Measurements from ENCODE around the gene MBOAT2.

MBOAT2 gene

DNA sequence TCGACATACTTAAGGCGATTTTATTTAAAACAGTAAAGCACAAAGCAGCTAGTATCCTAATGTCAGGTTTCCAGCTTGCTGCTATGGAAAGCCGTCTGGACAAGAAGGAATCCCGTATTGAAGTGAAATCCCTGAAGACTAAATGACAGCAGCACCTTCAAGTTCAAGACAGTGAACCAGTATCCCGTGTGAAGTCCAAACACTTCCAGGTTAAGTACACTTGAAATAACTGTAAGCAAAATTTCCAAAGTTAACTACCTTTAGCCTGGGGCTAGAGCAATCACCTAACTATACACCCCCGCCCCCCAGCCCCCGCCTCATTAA, 1.2 kb downstream of the MBOAT2 start:
- H3K27ac ChIP-seq (ENCODE audit: low read length): no peak overlapping the region
- H3K36me3 ChIP-seq (ENCODE audit: control insufficient read depth in 2 of 2, insufficient read depth in 2 of 2, low read length in 2 of 2): no peaks in the 10 kb centered on the region
- no peaks in the 10 kb centered on the region for H3K27me3 ChIP-seq (ENCODE audit: control insufficient read depth in 1 of 2, insufficient read depth in 2 of 2, low read length in 2 of 2)
- peak overlapping the region in 1 of 2 donors; percentile 76 for H3K4me3 ChIP-seq (ENCODE audit: low read length in 2 of 2)
- H3K9me3 ChIP-seq (ENCODE audit: control insufficient read depth in 2 of 2, low read length in 2 of 2): no peaks in the 10 kb centered on the region
- H3K4me1 ChIP-seq (ENCODE audit: control insufficient read depth, insufficient read depth, low read length): peaks cover 14% of the 10 kb centered on the region
- H3K9ac ChIP-seq (ENCODE audit: low read length in 2 of 2): peak overlapping the region in 1 of 2 donors; percentile 49

- Histone ChIP-seq H3K4me3 (ENCODE audit: low read length in 2 of 2) (no peak overlapping the region), H3K27me3 (ENCODE audit: control insufficient read depth in 1 of 2, insufficient read depth in 2 of 2, low read length in 2 of 2) (no peaks in the 10 kb centered on the region), H3K9me3 (ENCODE audit: control insufficient read depth in 2 of 2, low read length in 2 of 2) (no peaks in the 10 kb centered on the region), H3K9ac (ENCODE audit: low read length in 2 of 2) (no peak overlapping the region), H3K27ac (ENCODE audit: low read length) (no peak overlapping the region), H3K36me3 (ENCODE audit: control insufficient read depth in 2 of 2, insufficient read depth in 2 of 2, low read length in 2 of 2) (no peaks in the 10 kb centered on the region), H3K4me1 (ENCODE audit: control insufficient read depth, insufficient read depth, low read length) (peaks cover 14% of the 10 kb centered on the region)
Observed at GRCh38 chr2:9001778-9002177, 1.7 kb downstream of the MBOAT2 start.

GRCh38 chr2:9001229-9001628, 2.3 kb downstream of the MBOAT2 start:
- H3K36me3 ChIP-seq (ENCODE audit: control insufficient read depth in 2 of 2, insufficient read depth in 2 of 2, low read length in 2 of 2): no peaks in the 10 kb centered on the region
- no peak overlapping the region for H3K4me3 ChIP-seq (ENCODE audit: low read length in 2 of 2)
- H3K27me3 ChIP-seq (ENCODE audit: control insufficient read depth in 1 of 2, insufficient read depth in 2 of 2, low read length in 2 of 2): no peaks in the 10 kb centered on the region
- no peak overlapping the region for H3K27ac ChIP-seq (ENCODE audit: low read length)
- H3K9ac ChIP-seq (ENCODE audit: low read length in 2 of 2): no peak overlapping the region
- H3K4me1 ChIP-seq (ENCODE audit: control insufficient read depth, insufficient read depth, low read length): peaks cover 14% of the 10 kb centered on the region
- no peaks in the 10 kb centered on the region for H3K9me3 ChIP-seq (ENCODE audit: control insufficient read depth in 2 of 2, low read length in 2 of 2)

DNA sequence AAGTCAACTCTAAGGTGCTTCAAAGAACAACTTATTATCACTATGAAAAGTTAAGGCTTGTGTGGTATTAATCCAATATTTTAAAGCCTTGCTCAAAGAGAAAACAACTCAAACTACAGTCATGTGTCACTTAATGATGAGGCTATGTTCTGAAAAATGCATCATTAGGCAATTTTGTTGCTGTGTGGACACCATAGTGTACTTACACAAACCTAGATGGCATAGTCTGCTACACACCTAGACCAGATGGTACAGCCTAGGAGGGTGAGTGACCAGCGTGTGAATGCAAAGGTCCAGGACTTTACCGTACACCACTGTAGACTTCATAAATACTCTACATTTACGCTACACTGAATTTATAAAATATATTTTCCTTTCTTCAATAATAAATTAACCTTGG, 3.0 kb downstream of the MBOAT2 start:
- peaks cover 14% of the 10 kb centered on the region for H3K4me1 ChIP-seq (ENCODE audit: control insufficient read depth, insufficient read depth, low read length)
- H3K9me3 ChIP-seq (ENCODE audit: control insufficient read depth in 2 of 2, low read length in 2 of 2): no peaks in the 10 kb centered on the region
- no peaks in the 10 kb centered on the region for H3K27me3 ChIP-seq (ENCODE audit: control insufficient read depth in 1 of 2, insufficient read depth in 2 of 2, low read length in 2 of 2)
- H3K4me3 ChIP-seq (ENCODE audit: low read length in 2 of 2): no peak overlapping the region
- H3K27ac ChIP-seq (ENCODE audit: low read length): no peak overlapping the region
- H3K9ac ChIP-seq (ENCODE audit: low read length in 2 of 2): no peak overlapping the region
- no peaks in the 10 kb centered on the region for H3K36me3 ChIP-seq (ENCODE audit: control insufficient read depth in 2 of 2, insufficient read depth in 2 of 2, low read length in 2 of 2)

DNA sequence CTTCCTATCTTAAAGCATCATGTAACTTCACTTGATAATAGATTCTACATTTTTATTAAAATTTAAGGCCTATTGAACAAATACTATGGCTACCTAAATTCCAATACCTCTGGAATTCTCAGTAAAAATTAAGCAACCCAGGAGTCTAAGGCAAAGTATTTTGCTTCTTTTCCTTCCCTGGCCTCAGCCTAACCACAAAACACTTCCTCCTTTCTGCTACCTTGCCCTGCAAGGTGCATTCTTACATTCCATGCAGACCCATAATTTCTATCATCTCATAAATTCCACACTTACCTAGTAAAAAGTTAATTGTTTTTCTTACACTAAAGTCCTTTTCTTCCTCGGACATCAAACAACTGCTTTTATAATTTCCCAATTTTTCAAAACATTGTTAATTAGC, 3.7 kb downstream of the MBOAT2 start:
- no peak overlapping the region for H3K27ac ChIP-seq (ENCODE audit: low read length)
- peaks cover 14% of the 10 kb centered on the region for H3K4me1 ChIP-seq (ENCODE audit: control insufficient read depth, insufficient read depth, low read length)
- H3K36me3 ChIP-seq (ENCODE audit: control insufficient read depth in 2 of 2, insufficient read depth in 2 of 2, low read length in 2 of 2): no peaks in the 10 kb centered on the region
- H3K27me3 ChIP-seq (ENCODE audit: control insufficient read depth in 1 of 2, insufficient read depth in 2 of 2, low read length in 2 of 2): no peaks in the 10 kb centered on the region
- no peak overlapping the region for H3K9ac ChIP-seq (ENCODE audit: low read length in 2 of 2)
- H3K9me3 ChIP-seq (ENCODE audit: control insufficient read depth in 2 of 2, low read length in 2 of 2): no peaks in the 10 kb centered on the region
- H3K4me3 ChIP-seq (ENCODE audit: low read length in 2 of 2): no peak overlapping the region

GRCh38 chr2:8999102-8999446, 4.4 kb downstream of the MBOAT2 start:
- Histone ChIP-seq H3K36me3 (ENCODE audit: control insufficient read depth in 2 of 2, insufficient read depth in 2 of 2, low read length in 2 of 2) (no peaks in the 10 kb centered on the region), H3K27ac (ENCODE audit: low read length) (no peak overlapping the region), H3K4me3 (ENCODE audit: low read length in 2 of 2) (no peak overlapping the region), H3K9me3 (ENCODE audit: control insufficient read depth in 2 of 2, low read length in 2 of 2) (no peaks in the 10 kb centered on the region), H3K27me3 (ENCODE audit: control insufficient read depth in 1 of 2, insufficient read depth in 2 of 2, low read length in 2 of 2) (no peaks in the 10 kb centered on the region), H3K4me1 (ENCODE audit: control insufficient read depth, insufficient read depth, low read length) (peaks cover 9% of the 10 kb centered on the region), H3K9ac (ENCODE audit: low read length in 2 of 2) (no peak overlapping the region)

DNA sequence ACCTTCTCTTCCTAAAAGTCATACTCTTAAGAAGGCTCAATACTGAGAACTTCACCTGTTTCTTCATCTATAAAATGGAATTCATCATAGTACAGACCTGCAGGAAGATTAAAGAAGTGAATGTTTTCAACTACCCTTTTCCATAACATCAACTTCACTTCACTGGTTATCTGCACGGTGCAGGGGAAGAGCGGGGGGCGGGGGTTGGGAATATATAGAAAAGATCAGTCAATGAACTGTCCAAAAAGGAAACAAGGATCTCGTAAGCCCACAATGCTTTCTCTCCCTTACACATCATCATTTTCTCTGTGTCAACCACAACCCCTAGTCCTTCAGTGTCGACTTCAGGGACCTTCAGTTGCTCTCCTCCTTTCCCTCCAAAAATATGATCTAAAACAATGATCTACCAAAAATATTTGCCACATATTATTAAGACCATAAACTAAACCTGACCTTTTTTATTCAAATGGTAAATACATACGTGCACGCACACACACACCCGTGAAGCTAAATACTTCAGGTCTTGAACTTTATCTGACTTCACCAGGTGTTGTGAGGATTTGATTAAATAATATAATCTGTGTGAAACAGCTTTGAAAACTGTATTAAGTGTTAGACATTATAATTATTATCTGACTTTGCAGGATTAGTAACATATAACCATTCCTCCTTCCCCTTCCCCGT, 4.9 kb downstream of the MBOAT2 start:
- H3K9ac ChIP-seq (ENCODE audit: low read length in 2 of 2): no peak overlapping the region
- H3K27ac ChIP-seq (ENCODE audit: low read length): no peak overlapping the region
- no peaks in the 10 kb centered on the region for H3K9me3 ChIP-seq (ENCODE audit: control insufficient read depth in 2 of 2, low read length in 2 of 2)
- no peak overlapping the region for H3K4me3 ChIP-seq (ENCODE audit: low read length in 2 of 2)
- peaks cover 8% of the 10 kb centered on the region for H3K4me1 ChIP-seq (ENCODE audit: control insufficient read depth, insufficient read depth, low read length)
- no peaks in the 10 kb centered on the region for H3K27me3 ChIP-seq (ENCODE audit: control insufficient read depth in 1 of 2, insufficient read depth in 2 of 2, low read length in 2 of 2)
- H3K36me3 ChIP-seq (ENCODE audit: control insufficient read depth in 2 of 2, insufficient read depth in 2 of 2, low read length in 2 of 2): no peaks in the 10 kb centered on the region

GRCh38 chr2:8997631-8998030, 5.9 kb downstream of the MBOAT2 start:
- Histone ChIP-seq H3K36me3 (ENCODE audit: control insufficient read depth in 2 of 2, insufficient read depth in 2 of 2, low read length in 2 of 2) (no peaks in the 10 kb centered on the region), H3K9me3 (ENCODE audit: control insufficient read depth in 2 of 2, low read length in 2 of 2) (no peaks in the 10 kb centered on the region), H3K27ac (ENCODE audit: low read length) (no peak overlapping the region), H3K27me3 (ENCODE audit: control insufficient read depth in 1 of 2, insufficient read depth in 2 of 2, low read length in 2 of 2) (no peaks in the 10 kb centered on the region), H3K4me3 (ENCODE audit: low read length in 2 of 2) (no peak overlapping the region), H3K9ac (ENCODE audit: low read length in 2 of 2) (no peak overlapping the region), H3K4me1 (ENCODE audit: control insufficient read depth, insufficient read depth, low read length) (peaks cover 3% of the 10 kb centered on the region)

DNA sequence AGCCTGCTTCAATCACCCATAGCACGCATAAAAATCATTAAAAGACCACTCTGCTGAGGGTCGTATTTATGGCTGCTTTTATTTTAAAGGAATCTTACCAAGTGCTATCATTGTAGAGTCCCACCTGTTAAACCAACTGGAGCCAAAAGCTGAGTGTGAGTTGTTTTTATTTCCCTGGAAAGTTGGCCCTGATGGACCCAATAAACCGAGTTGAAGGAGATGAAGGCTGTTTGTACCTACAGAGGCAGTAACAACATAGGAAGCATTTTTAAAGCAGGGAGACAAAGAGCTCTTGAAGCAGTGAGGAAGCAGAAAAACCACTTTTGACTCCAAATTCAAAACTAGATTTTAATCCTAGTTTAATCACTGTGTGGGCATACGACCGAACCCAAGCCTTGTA, 6.4 kb downstream of the MBOAT2 start:
- Histone ChIP-seq H3K27me3 (ENCODE audit: control insufficient read depth in 1 of 2, insufficient read depth in 2 of 2, low read length in 2 of 2) (no peaks in the 10 kb centered on the region), H3K9me3 (ENCODE audit: control insufficient read depth in 2 of 2, low read length in 2 of 2) (no peaks in the 10 kb centered on the region), H3K4me3 (ENCODE audit: low read length in 2 of 2) (no peak overlapping the region), H3K4me1 (ENCODE audit: control insufficient read depth, insufficient read depth, low read length) (no peaks in the 10 kb centered on the region), H3K9ac (ENCODE audit: low read length in 2 of 2) (no peak overlapping the region), H3K36me3 (ENCODE audit: control insufficient read depth in 2 of 2, insufficient read depth in 2 of 2, low read length in 2 of 2) (no peaks in the 10 kb centered on the region), H3K27ac (ENCODE audit: low read length) (no peak overlapping the region)

GRCh38 chr2:8996006-8996405, 7.5 kb downstream of the MBOAT2 start:
- H3K36me3 ChIP-seq (ENCODE audit: control insufficient read depth in 2 of 2, insufficient read depth in 2 of 2, low read length in 2 of 2): no peaks in the 10 kb centered on the region
- no peak overlapping the region for H3K27ac ChIP-seq (ENCODE audit: low read length)
- no peaks in the 10 kb centered on the region for H3K4me1 ChIP-seq (ENCODE audit: control insufficient read depth, insufficient read depth, low read length)
- H3K4me3 ChIP-seq (ENCODE audit: low read length in 2 of 2): no peak overlapping the region
- no peaks in the 10 kb centered on the region for H3K27me3 ChIP-seq (ENCODE audit: control insufficient read depth in 1 of 2, insufficient read depth in 2 of 2, low read length in 2 of 2)
- no peak overlapping the region for H3K9ac ChIP-seq (ENCODE audit: low read length in 2 of 2)
- no peaks in the 10 kb centered on the region for H3K9me3 ChIP-seq (ENCODE audit: control insufficient read depth in 2 of 2, low read length in 2 of 2)

DNA sequence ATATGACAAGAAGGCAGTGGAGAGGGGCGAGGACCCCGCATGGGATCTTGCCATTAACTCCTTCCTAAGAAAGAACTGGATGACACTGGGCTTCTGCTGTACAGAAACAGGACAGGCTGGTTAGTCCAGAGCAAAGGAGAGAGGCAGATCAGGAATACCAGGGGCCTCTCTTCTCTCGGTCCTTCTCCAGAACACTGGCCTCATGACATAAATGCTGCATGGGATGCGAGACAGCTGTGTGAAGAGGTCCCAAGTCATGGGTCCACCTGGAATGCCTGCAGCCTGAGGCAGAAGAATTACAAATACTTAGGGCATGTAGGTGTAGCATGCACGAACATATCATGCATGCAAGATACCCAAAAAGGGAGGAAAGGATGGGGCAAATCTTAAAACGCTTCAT, 9.1 kb downstream of the MBOAT2 start:
- Histone ChIP-seq H3K4me1 (ENCODE audit: control insufficient read depth, insufficient read depth, low read length) (no peaks in the 10 kb centered on the region), H3K27ac (ENCODE audit: low read length) (no peak overlapping the region), H3K9me3 (ENCODE audit: control insufficient read depth in 2 of 2, low read length in 2 of 2) (no peaks in the 10 kb centered on the region), H3K27me3 (ENCODE audit: control insufficient read depth in 1 of 2, insufficient read depth in 2 of 2, low read length in 2 of 2) (no peaks in the 10 kb centered on the region), H3K9ac (ENCODE audit: low read length in 2 of 2) (no peak overlapping the region), H3K36me3 (ENCODE audit: control insufficient read depth in 2 of 2, insufficient read depth in 2 of 2, low read length in 2 of 2) (no peaks in the 10 kb centered on the region), H3K4me3 (ENCODE audit: low read length in 2 of 2) (no peak overlapping the region)

All from stomach smooth muscle (tissue), 2 donors.